Measurements from ENCODE around the gene MYL12A.
"Not testable (repeated sequence)": the region's sequence is repeated elsewhere in the genome, so short reads cannot be mapped to it uniquely, and the experiment has no call there.

The MYL12A gene

GRCh38 chr18:3217948-3218647 is 29.5 kb upstream of the MYL12A start:
- TF ChIP-seq POLR2A (IDR thresholded peaks at IDR 0.05; ENCODE audit: low read depth, low read length), result no peak
- FAIRE-seq, result peak; percentile 23
- DNase-seq (ENCODE audit: insufficient read length, low spot score), result no peak

GRCh38 chr18:3218819-3219218 is 28.8 kb upstream of the MYL12A start:
- no peak for TF ChIP-seq POLR2A (IDR thresholded peaks at IDR 0.05; ENCODE audit: low read depth, low read length)
- DNase-seq (ENCODE audit: insufficient read length, low spot score) (no peak), FAIRE-seq (no peak)

- FAIRE-seq (no peak), DNase-seq (ENCODE audit: insufficient read length, low spot score) (no peak)
- no peak for TF ChIP-seq POLR2A (IDR thresholded peaks at IDR 0.05; ENCODE audit: low read depth, low read length)
These were observed 28.4 kb upstream of the MYL12A start for GRCh38 chr18:3219241-3219630.

- FAIRE-seq (no peak), DNase-seq (ENCODE audit: insufficient read length, low spot score) (no peak)
- TF ChIP-seq POLR2A (IDR thresholded peaks at IDR 0.05; ENCODE audit: low read depth, low read length), result no peak
These were observed 27.8 kb upstream of the MYL12A start, which contains the start of gene MYOM1 for GRCh38 chr18:3219631-3220335. Gene MYOM1, minus strand, starts transcription at chr18:3219968. Its CDS starts 4,745 bp downstream, at chr18:3215223.

- not testable (repeated sequence) for DNase-seq (ENCODE audit: insufficient read length, low spot score); FAIRE-seq
These were observed 26.7 kb upstream of the MYL12A start for GRCh38 chr18:3220868-3221267.

DNA sequence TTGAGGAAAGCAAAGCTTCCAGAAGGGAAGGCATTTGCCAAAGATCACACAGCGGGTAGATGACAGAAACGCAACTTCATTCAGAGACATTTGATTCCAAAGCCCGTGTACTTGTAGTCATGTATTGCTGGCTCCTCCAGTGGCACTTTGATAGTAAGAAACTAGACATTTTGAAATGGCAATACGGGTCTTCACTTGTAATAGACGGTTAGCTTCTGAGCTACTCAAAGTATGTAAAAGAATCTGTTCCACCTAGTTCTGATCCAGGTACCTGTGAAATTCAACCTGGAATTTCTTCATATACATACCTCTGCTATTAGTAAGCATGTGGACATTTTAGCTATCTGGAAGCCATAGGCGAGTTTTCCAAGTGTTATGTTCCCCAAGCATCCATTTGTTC is 26.1 kb upstream of the MYL12A start:
- no peak for DNase-seq (ENCODE audit: insufficient read length, low spot score)
- no peak for FAIRE-seq
- TF ChIP-seq POLR2A (IDR thresholded peaks at IDR 0.05; ENCODE audit: low read depth, low read length), result no peak

DNA sequence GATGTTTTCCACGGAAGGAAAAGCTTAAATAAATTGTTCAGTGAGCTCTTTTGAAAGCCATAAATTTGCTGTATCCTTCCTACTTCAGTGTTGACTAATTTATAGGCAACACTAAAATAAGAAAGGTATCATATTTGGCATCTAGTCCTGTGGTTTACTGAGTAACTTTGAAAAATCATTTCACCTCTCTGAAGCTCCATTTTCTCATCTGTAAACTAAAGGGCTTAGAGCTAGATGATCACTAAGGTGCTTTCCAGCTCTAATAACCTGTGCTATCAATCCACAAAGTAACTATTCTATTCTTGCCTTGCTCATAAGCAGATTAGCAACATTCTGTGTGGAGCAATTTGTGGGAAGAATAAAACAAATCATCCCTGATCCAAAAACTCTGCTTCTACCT is 24.2 kb upstream of the MYL12A start:
- TF ChIP-seq POLR2A (IDR thresholded peaks at IDR 0.05; ENCODE audit: low read depth, low read length), result no peak
- FAIRE-seq (no peak), DNase-seq (ENCODE audit: insufficient read length, low spot score) (no peak)

DNA sequence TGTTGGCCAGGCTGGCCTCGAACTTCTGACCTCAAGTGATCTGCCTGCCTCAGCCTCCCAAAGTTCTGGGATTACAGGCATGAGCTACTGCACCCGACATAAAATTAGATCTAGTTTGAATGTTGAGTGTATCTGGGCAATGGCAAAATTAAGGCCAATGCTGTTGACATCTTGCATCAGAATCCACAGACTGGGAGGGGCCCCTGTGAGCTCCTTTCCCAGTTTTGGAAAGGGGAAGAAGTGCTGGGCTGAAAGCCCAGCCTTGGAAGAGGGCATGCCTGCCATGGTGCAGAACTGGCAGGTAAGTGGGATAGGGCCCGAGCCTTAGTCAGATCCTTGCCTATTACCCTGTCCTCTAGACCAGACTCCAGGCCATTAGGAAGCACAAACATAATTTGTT is 23.4 kb upstream of the MYL12A start:
- no peak for FAIRE-seq
- no peak for TF ChIP-seq POLR2A (IDR thresholded peaks at IDR 0.05; ENCODE audit: low read depth, low read length)
- DNase-seq (ENCODE audit: insufficient read length, low spot score), result no peak

GRCh38 chr18:3225588-3225987 is 22.0 kb upstream of the MYL12A start:
- FAIRE-seq, result no peak
- no peak for DNase-seq (ENCODE audit: insufficient read length, low spot score)
- TF ChIP-seq POLR2A (IDR thresholded peaks at IDR 0.05; ENCODE audit: low read depth, low read length), result no peak

GRCh38 chr18:3226048-3226447 is 21.6 kb upstream of the MYL12A start:
- no peak for DNase-seq (ENCODE audit: insufficient read length, low spot score)
- no peak for FAIRE-seq
- no peak for TF ChIP-seq POLR2A (IDR thresholded peaks at IDR 0.05; ENCODE audit: low read depth, low read length)

DNA sequence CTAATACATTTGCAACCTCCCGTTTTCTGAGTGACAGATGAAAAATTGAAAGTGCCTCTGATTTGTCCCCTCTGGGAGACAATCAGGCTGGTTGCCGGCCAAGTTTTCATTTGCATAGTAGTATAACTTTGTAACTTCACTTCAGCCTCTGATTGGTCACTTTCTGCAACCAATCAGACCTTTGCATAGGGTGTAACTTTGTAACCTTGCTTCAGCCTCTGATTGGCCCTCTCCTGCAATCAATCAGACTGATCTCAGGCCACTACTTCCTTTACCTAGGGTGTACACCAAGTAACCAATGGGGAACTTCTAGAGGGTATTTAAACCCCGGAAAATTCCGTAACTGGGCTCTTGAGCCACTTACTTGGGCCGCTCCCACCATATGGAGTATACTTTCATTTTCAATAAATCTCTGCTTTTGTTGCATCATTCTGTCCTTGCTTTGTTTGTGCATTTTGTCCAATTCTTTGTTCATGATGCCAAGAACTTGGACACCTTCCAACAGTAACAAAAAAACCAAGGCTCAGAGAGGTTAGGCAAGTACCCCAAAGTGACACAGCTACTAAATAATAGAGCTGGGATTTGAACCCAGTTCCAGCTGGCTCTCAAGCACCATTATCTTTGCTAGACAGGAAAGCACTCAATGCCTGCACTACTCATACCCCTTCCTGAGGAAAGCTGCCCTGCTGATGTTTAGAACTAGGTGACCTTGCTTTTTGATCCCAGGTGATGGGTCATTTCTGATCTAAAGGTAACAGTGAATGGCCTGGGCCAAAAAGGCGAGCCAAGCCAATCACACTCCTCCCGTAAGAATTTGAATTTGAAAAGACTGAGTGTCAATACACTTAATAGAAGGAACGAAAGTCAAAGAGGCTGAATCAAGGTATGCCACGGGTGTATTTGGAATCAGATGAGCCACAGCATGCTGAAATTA is 16.9 kb upstream of the MYL12A start:
- peak; percentile 23 for DNase-seq (ENCODE audit: insufficient read length, low spot score)
- FAIRE-seq, result peak; percentile 72
- TF ChIP-seq POLR2A (IDR thresholded peaks at IDR 0.05; ENCODE audit: low read depth, low read length), result no peak

- TF ChIP-seq POLR2A (IDR thresholded peaks at IDR 0.05; ENCODE audit: low read depth, low read length), result no peak
- FAIRE-seq, result no peak
These were observed 14.6 kb upstream of the MYL12A start for GRCh38 chr18:3233004-3233403.

GRCh38 chr18:3233433-3234168 is 14.0 kb upstream of the MYL12A start:
- no peak for TF ChIP-seq POLR2A (IDR thresholded peaks at IDR 0.05; ENCODE audit: low read depth, low read length)
- FAIRE-seq (no peak), DNase-seq (ENCODE audit: insufficient read length, low spot score) (no peak)

More at GRCh38 chr18:3233004-3233403, 14.6 kb upstream of the MYL12A start:
- no peak for DNase-seq (ENCODE audit: insufficient read length, low spot score)

Data from H54 (cell line).